ENCODE data around the gene HSH2D.
"Not testable (repeated sequence)": the region's sequence is repeated elsewhere in the genome, so short reads cannot be mapped to it uniquely, and the experiment has no call there.

The HSH2D gene

GRCh38 chr19:16119075-16119857, 24.2 kb upstream of the HSH2D start:
- not testable (repeated sequence) for DNase-seq

GRCh38 chr19:16121141-16121540, 22.3 kb upstream of the HSH2D start:
- DNase-seq, result no peak

GRCh38 chr19:16121967-16122366, 21.5 kb upstream of the HSH2D start:
- DNase-seq, result no peak

GRCh38 chr19:16124953-16125352, 18.5 kb upstream of the HSH2D start:
- DNase-seq, result no peak

GRCh38 chr19:16125737-16126495, 17.6 kb upstream of the HSH2D start:
- DNase-seq, result no peak

GRCh38 chr19:16127080-16127479, 16.4 kb upstream of the HSH2D start:
- DNase-seq, result no peak

- no peak for DNase-seq
Observed at GRCh38 chr19:16127776-16128371, 15.6 kb upstream of the HSH2D start.

GRCh38 chr19:16131648-16132047, 11.8 kb upstream of the HSH2D start:
- no peak for DNase-seq

GRCh38 chr19:16133818-16134217, 9.7 kb upstream of the HSH2D start:
- no peak for DNase-seq

GRCh38 chr19:16134510-16134909, 9.0 kb upstream of the HSH2D start:
- DNase-seq, result no peak

- no peak for DNase-seq
Observed at GRCh38 chr19:16135430-16136127, 7.9 kb upstream of the HSH2D start.

- no peak for DNase-seq
Observed at GRCh38 chr19:16136185-16136999, 7.1 kb upstream of the HSH2D start.

GRCh38 chr19:16139752-16140151, 3.7 kb upstream of the HSH2D start:
- no peak for DNase-seq

GRCh38 chr19:16141043-16141442, 2.4 kb upstream of the HSH2D start:
- DNase-seq, result no peak

GRCh38 chr19:16142032-16142580, 1.4 kb upstream of the HSH2D start:
- DNase-seq, result no peak

GRCh38 chr19:16144216-16144581, 714 bp downstream of the HSH2D start:
- DNase-seq, result no peak

- no peak for DNase-seq
Observed at GRCh38 chr19:16146112-16146511, 2.6 kb downstream of the HSH2D start.

- DNase-seq, result no peak
Observed at GRCh38 chr19:16148443-16149229, 5.2 kb downstream of the HSH2D start.

GRCh38 chr19:16153582-16154336, 10.3 kb downstream of the HSH2D start:
- DNase-seq, result no peak

- no peak for DNase-seq
Observed at GRCh38 chr19:16154557-16154956, 11.1 kb downstream of the HSH2D start.

Data from hippocampal formation (tissue), 2 donors.